Measurements from ENCODE around the gene CDADC1. TPM values are rescaled to one million over a fixed set of nuclear protein-coding genes. Genes with fewer than 3 reads are reported as not detected.

CDADC1 gene
- total RNA-seq, 1 experiment from 2014 or later: 7.6 TPM

GRCh38 chr13:49208619-49209018, 39.1 kb upstream of the CDADC1 start:
- ATAC-seq: no peak
- BruUV-seq (replicated peaks): no TSS peak
- Histone ChIP-seq H3K4me1 (ENCODE audit: control insufficient read depth in 1 of 2, insufficient read depth in 2 of 2, low read length in 2 of 2) (no peaks in the 10 kb centered on the region), H2AFZ (ENCODE audit: low read depth, low read length, poor library complexity, severe bottlenecking) (no peak overlapping the region), H3K79me2 (ENCODE audit: insufficient read depth, low read length) (no peaks in the 10 kb centered on the region), H4K20me1 (ENCODE audit: insufficient read depth) (no peaks in the 10 kb centered on the region), H3K4me3 (replicated peaks in 1 of 2; ENCODE audit: low read depth in 1 of 2, low read length in 2 of 2) (no peak overlapping the region), H3K27me3 (ENCODE audit: insufficient read depth, low read length) (no peaks in the 10 kb centered on the region), H3K9me3 (ENCODE audit: control insufficient read depth in 1 of 2, insufficient read depth in 1 of 2, low read depth in 1 of 2, low read length in 2 of 2) (no peaks in the 10 kb centered on the region), H3K4me2 (ENCODE audit: low read length) (no peak overlapping the region), H3K36me3 (ENCODE audit: control insufficient read depth in 1 of 2, insufficient read depth in 2 of 2, low read length in 2 of 2) (peaks cover 6 to 9% of the 10 kb centered on the region in 2 experiments; a peak in 1 of 4 replicates), H3K27ac (ENCODE audit: low read depth, low read length) (no peak overlapping the region), H3K9me2 (ENCODE audit: insufficient read depth) (no peaks in the 10 kb centered on the region), H3K9ac (ENCODE audit: low read length) (no peak overlapping the region)
- intact Hi-C loops (cut with micrococcal nuclease): no loop called here
- RAD21 ChIA-PET (ENCODE audit: low non-redundant PET in 1 of 2, low total read pairs in 2 of 2, uncharacterized antibody in 2 of 2, unreplicated experiment in 2 of 2): no interaction called here
- no peak for TF ChIP-seq CEBPB (IDR thresholded peaks at IDR 0.05; ENCODE audit: low read depth)
- TF ChIP-seq SRF (IDR thresholded peaks at IDR 0.05; ENCODE audit: low read depth): no peak
- no peak for TF ChIP-seq EZH2phosphoT487 (IDR thresholded peaks at IDR 0.05; ENCODE audit: borderline replicate concordance)
- no peak for TF ChIP-seq MAX (IDR thresholded peaks at IDR 0.05)
- TF ChIP-seq RAD21 (IDR thresholded peaks at IDR 0.05; ENCODE audit: low read depth): no peak
- no peak for TF ChIP-seq CBX3 (IDR thresholded peaks at IDR 0.05; ENCODE audit: low read depth)
- CTCF ChIA-PET: no interaction called here
- no peak for DNase-seq (ENCODE audit: low read depth, low spot score)
- POLR2A ChIA-PET: no interaction called here

GRCh38 chr13:49210114-49210513, 37.6 kb upstream of the CDADC1 start:
- CTCF ChIA-PET: no interaction called here
- H3K27me3 ChIP-seq (ENCODE audit: insufficient read depth, low read length): no peaks in the 10 kb centered on the region

More at GRCh38 chr13:49210114-49210513, 37.6 kb upstream of the CDADC1 start:
- no peak for ATAC-seq
- H3K9me2 ChIP-seq (ENCODE audit: insufficient read depth): no peaks in the 10 kb centered on the region
- no peak overlapping the region for H3K4me3 ChIP-seq (replicated peaks in 1 of 2; ENCODE audit: low read depth in 1 of 2, low read length in 2 of 2)
- BruUV-seq (replicated peaks): no TSS peak
- no peaks in the 10 kb centered on the region for H4K20me1 ChIP-seq (ENCODE audit: insufficient read depth)
- intact Hi-C loops (cut with micrococcal nuclease): no loop called here
- peaks cover 0 to 6% of the 10 kb centered on the region in 2 experiments; a peak in 2 of 4 replicates for H3K4me1 ChIP-seq (ENCODE audit: control insufficient read depth in 1 of 2, insufficient read depth in 2 of 2, low read length in 2 of 2)
- H3K4me2 ChIP-seq (ENCODE audit: low read length): no peak overlapping the region
- TF ChIP-seq REST (IDR thresholded peaks at IDR 0.05; ENCODE audit: low read depth): no peak
- no peak for TF ChIP-seq POLR2AphosphoS5 (IDR thresholded peaks at IDR 0.05; ENCODE audit: low read depth, low read length)
- TF ChIP-seq TCF7L2 (IDR thresholded peaks at IDR 0.05; ENCODE audit: borderline replicate concordance, extremely low read depth, insufficient read depth, insufficient read length): no peak
- no peak for TF ChIP-seq EZH2 (IDR thresholded peaks at IDR 0.05)
- H2AFZ ChIP-seq (ENCODE audit: low read depth, low read length, poor library complexity, severe bottlenecking): no peak overlapping the region
- 0 out of 4 replicates have a peak, but pooled peaks cover 6% of the 10 kb centered on the region in 2 experiments for H3K36me3 ChIP-seq (ENCODE audit: control insufficient read depth in 1 of 2, insufficient read depth in 2 of 2, low read length in 2 of 2)
- ChIA-PET POLR2A (no interaction called here), RAD21 (ENCODE audit: low non-redundant PET in 1 of 2, low total read pairs in 2 of 2, uncharacterized antibody in 2 of 2, unreplicated experiment in 2 of 2) (no interaction called here)
- H3K27ac ChIP-seq (ENCODE audit: low read depth, low read length): no peak overlapping the region
- no peak overlapping the region for H3K9ac ChIP-seq (ENCODE audit: low read length)
- no peaks in the 10 kb centered on the region for H3K79me2 ChIP-seq (ENCODE audit: insufficient read depth, low read length)
- no peaks in the 10 kb centered on the region for H3K9me3 ChIP-seq (ENCODE audit: control insufficient read depth in 1 of 2, insufficient read depth in 1 of 2, low read depth in 1 of 2, low read length in 2 of 2)
- no peak for DNase-seq (ENCODE audit: low read depth, low spot score)
